ENCODE results near the gene CHRNA1. TPM values are rescaled to one million over a fixed set of nuclear protein-coding genes. Genes with fewer than 3 reads are reported as not detected.

Gene CHRNA1
- total RNA-seq, 1 experiment from 2014 or later, result 1.8 TPM

- CTCF ChIA-PET, result no interaction called here
- Histone ChIP-seq H3K36me3 (ENCODE audit: low read depth, low read length) (no peaks in the 10 kb centered on the region), H3K4me3 (ENCODE audit: low read length) (no peak overlapping the region), H3K9me2 (replicated peaks; ENCODE audit: low read length) (no peaks in the 10 kb centered on the region), H2AFZ (ENCODE audit: low read length) (no peak overlapping the region), H3K4me1 (ENCODE audit: insufficient read depth, low read length) (peaks cover 20% of the 10 kb centered on the region), H3K4me2 (ENCODE audit: low read length) (peak overlapping the region; percentile 31), H3K27ac (ENCODE audit: low read length) (no peak overlapping the region), H3K9ac (ENCODE audit: low read length) (no peak overlapping the region), H3K27me3 (ENCODE audit: low read length) (no peaks in the 10 kb centered on the region), H3K9me3 (ENCODE audit: low read length) (no peaks in the 10 kb centered on the region), H3F3A (ENCODE audit: low read length, unreplicated experiment) (no peaks in the 10 kb centered on the region), H3K79me2 (ENCODE audit: low read length) (no peaks in the 10 kb centered on the region), H4K20me1 (ENCODE audit: low read length) (no peaks in the 10 kb centered on the region)
- POLR2A ChIA-PET (ENCODE audit: unreplicated experiment), result no interaction called here
- ATAC-seq (peak; percentile 43), DNase-seq (peak; percentile 7)
- intact Hi-C loops (cut with micrococcal nuclease), result no loop called here
- BruUV-seq (replicated peaks), result no TSS peak
- no peak for TF ChIP-seq CTCF (conservative IDR thresholded peaks at IDR 0.05; ENCODE audit: low read depth, low read length)
These were observed 11.1 kb downstream of the CHRNA1 start for GRCh38 chr2:174753038-174753633.

GRCh38 chr2:174752403-174753037 lies 11.8 kb downstream of the CHRNA1 start:
- peak overlapping the region; percentile 31 for H3K4me2 ChIP-seq (ENCODE audit: low read length)
- DNase-seq (peak; percentile 27), ATAC-seq (peak; percentile 56)
- no peaks in the 10 kb centered on the region for H3K9me3 ChIP-seq (ENCODE audit: low read length)
- peaks cover 20% of the 10 kb centered on the region for H3K4me1 ChIP-seq (ENCODE audit: insufficient read depth, low read length)
- H3K27ac ChIP-seq (ENCODE audit: low read length), result no peak overlapping the region
- no peaks in the 10 kb centered on the region for H3K27me3 ChIP-seq (ENCODE audit: low read length)
- POLR2A ChIA-PET (ENCODE audit: unreplicated experiment), result no interaction called here
- no TSS peak for BruUV-seq (replicated peaks)
- H3K9ac ChIP-seq (ENCODE audit: low read length), result no peak overlapping the region
- no peaks in the 10 kb centered on the region for H3K79me2 ChIP-seq (ENCODE audit: low read length)
- no peak overlapping the region for H3K4me3 ChIP-seq (ENCODE audit: low read length)
- H4K20me1 ChIP-seq (ENCODE audit: low read length), result no peaks in the 10 kb centered on the region
- no peaks in the 10 kb centered on the region for H3K36me3 ChIP-seq (ENCODE audit: low read depth, low read length)
- CTCF ChIA-PET, result no interaction called here
- no peaks in the 10 kb centered on the region for H3F3A ChIP-seq (ENCODE audit: low read length, unreplicated experiment)
- intact Hi-C loops (cut with micrococcal nuclease), result no loop called here
- H3K9me2 ChIP-seq (replicated peaks; ENCODE audit: low read length), result no peaks in the 10 kb centered on the region
- no peak overlapping the region for H2AFZ ChIP-seq (ENCODE audit: low read length)
- TF ChIP-seq EZH2 (IDR thresholded peaks at IDR 0.05; ENCODE audit: low read length, unreplicated experiment), result no peak
- no peak for TF ChIP-seq CTCF (conservative IDR thresholded peaks at IDR 0.05; ENCODE audit: low read depth, low read length)
- TF ChIP-seq EZH2phosphoT487 (IDR thresholded peaks at IDR 0.05; ENCODE audit: borderline replicate concordance, low read length), result no peak

- BruUV-seq (replicated peaks), result no TSS peak
- intact Hi-C loops (cut with micrococcal nuclease), result no loop called here
- H3K27me3 ChIP-seq (ENCODE audit: low read length), result no peaks in the 10 kb centered on the region
- H3K9ac ChIP-seq (ENCODE audit: low read length), result no peak overlapping the region
- no peak overlapping the region for H3K4me3 ChIP-seq (ENCODE audit: low read length)
- no peaks in the 10 kb centered on the region for H4K20me1 ChIP-seq (ENCODE audit: low read length)
- no peaks in the 10 kb centered on the region for H3K9me2 ChIP-seq (replicated peaks; ENCODE audit: low read length)
- H3K9me3 ChIP-seq (ENCODE audit: low read length), result no peaks in the 10 kb centered on the region
- DNase-seq, result no peak
- peaks cover 20% of the 10 kb centered on the region for H3K4me1 ChIP-seq (ENCODE audit: insufficient read depth, low read length)
- POLR2A ChIA-PET (ENCODE audit: unreplicated experiment), result no interaction called here
- H3F3A ChIP-seq (ENCODE audit: low read length, unreplicated experiment), result no peaks in the 10 kb centered on the region
- H3K36me3 ChIP-seq (ENCODE audit: low read depth, low read length), result no peaks in the 10 kb centered on the region
- H2AFZ ChIP-seq (ENCODE audit: low read length), result no peak overlapping the region
- H3K79me2 ChIP-seq (ENCODE audit: low read length), result no peaks in the 10 kb centered on the region
- TF ChIP-seq EZH2 (IDR thresholded peaks at IDR 0.05; ENCODE audit: low read length, unreplicated experiment) (no peak), EZH2phosphoT487 (IDR thresholded peaks at IDR 0.05; ENCODE audit: borderline replicate concordance, low read length) (no peak), CTCF (conservative IDR thresholded peaks at IDR 0.05; ENCODE audit: low read depth, low read length) (no peak)
- H3K4me2 ChIP-seq (ENCODE audit: low read length), result no peak overlapping the region
- no peak overlapping the region for H3K27ac ChIP-seq (ENCODE audit: low read length)
- no peak for ATAC-seq
- CTCF ChIA-PET, result no interaction called here
These were observed 13.3 kb downstream of the CHRNA1 start for GRCh38 chr2:174750923-174751441.

All from PC-3 (cell line).